G401.6 (cell line): ENCODE data around the gene DDX46.
"Not testable (repeated sequence)": the region's sequence is repeated elsewhere in the genome, so short reads cannot be mapped to it uniquely, and the experiment has no call there.

Source experiments
- FAIRE-seq: peaks from 2 replicates; lab custom pipeline; 2012; peaks lifted over from hg19 to GRCh38; lab: Jason Lieb, UNC

DDX46 gene

GRCh38 chr5:134784241-134784920 is 25.8 kb downstream of the DDX46 start:
- FAIRE-seq, result no peak

GRCh38 chr5:134784946-134785620 is 26.5 kb downstream of the DDX46 start:
- no peak for FAIRE-seq

DNA sequence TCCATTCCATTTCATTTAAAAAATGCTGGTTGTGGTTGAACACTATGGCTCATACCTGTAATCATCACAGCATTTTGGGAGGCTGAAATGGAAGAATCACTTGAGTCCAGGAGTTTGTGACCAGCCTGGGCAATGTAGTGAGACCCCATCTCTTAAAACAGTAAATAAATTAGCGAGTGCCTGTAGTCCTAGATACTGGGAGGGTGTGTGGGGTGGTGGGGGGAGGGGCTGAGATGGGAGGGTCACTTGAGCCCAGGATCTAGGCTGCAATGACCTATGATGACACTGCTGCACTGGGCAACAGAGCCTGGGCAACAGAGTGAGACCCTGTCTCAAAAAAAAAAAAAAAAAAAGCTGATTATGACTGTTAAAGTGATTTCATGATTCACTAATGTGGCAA is 29.1 kb downstream of the DDX46 start:
- no peak for FAIRE-seq

DNA sequence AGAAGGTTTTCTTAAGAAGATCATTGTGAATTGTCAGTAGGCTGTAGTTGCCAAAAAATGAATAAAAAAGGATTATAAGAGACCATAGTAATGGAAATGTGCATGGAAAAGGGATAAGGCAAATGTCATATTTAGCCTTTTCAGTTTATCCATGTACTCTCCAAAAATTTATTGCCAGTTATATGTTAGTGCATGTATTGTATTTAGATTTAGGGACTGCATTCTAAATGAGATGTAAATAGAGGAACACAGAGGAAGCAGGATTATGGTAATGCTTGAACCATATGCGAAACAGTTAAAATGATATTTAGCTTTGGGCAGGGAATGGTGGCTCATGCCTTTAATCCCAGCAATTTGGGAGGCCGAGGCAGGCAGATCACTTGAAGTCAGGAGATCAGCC is 33.0 kb downstream of the DDX46 start:
- no peak for FAIRE-seq

- FAIRE-seq, result no peak
Measured at GRCh38 chr5:134792286-134792685, 33.7 kb downstream of the DDX46 start.

DNA sequence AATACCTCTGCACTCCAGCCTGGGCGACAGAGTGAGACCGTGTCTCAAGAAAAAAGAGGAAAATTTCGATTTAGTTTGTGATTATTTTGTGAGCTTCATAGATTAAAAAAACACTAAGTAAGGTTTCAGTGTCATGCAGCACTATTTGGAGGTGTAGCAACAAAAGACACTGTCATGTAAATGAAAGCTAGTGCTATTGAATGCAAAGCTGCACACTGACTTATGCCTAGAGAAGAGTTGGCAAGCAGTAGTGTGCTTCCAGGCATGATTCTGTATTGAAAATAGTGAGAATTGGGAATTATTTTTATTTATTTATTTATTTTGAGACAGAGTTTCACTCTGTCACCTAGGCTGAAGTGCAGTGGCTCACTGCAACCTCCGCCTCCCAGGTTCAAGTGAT is 34.5 kb downstream of the DDX46 start:
- no peak for FAIRE-seq

- no peak for FAIRE-seq
Measured at GRCh38 chr5:134794082-134794481, 35.5 kb downstream of the DDX46 start.

GRCh38 chr5:134794819-134795218 is 36.2 kb downstream of the DDX46 start:
- FAIRE-seq, result no peak

GRCh38 chr5:134798468-134798867 is 39.9 kb downstream of the DDX46 start:
- FAIRE-seq, result no peak

DNA sequence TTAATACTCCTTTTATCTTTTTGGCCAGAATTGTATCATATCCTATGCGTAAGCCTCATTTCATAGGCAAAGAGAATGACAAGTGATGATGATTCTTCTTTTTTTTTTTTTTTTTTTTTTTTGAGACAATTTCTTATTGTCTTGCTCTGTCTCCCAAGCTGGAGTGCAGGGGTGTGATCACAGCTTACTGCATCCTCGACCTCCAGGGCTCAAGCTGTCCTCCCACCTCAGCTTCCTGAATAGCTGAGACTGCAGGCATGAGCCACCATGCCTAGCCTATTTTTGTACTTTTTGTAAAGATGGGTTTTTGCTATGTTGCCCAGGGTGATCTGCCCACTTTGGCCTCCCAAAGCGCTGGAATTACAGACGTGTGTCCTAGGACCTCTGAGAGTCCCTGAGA is 45.2 kb downstream of the DDX46 start:
- no peak for FAIRE-seq

- no peak for FAIRE-seq
Measured at GRCh38 chr5:134813407-134813806, 54.8 kb downstream of the DDX46 start.

DNA sequence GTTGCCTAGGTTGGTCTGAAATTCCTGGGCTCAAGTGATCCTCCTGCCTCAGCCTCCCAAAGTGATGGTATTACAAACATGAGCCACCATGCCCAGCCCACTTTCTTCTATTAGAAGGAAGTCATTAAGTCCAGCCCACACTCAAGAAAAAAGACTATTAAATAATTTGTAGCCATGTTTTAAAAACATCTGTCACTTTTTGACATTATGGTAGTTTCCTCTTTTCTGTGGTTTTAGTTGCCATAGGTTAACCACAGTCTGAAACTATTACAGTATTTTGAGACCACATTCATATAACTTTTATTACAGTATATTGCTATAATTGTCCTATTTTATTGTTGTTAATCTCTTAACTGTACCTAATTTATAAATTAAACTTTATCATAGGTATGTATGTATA is 55.2 kb downstream of the DDX46 start:
- no peak for FAIRE-seq

- no peak for FAIRE-seq
Measured at GRCh38 chr5:134817006-134817405, 58.4 kb downstream of the DDX46 start.

DNA sequence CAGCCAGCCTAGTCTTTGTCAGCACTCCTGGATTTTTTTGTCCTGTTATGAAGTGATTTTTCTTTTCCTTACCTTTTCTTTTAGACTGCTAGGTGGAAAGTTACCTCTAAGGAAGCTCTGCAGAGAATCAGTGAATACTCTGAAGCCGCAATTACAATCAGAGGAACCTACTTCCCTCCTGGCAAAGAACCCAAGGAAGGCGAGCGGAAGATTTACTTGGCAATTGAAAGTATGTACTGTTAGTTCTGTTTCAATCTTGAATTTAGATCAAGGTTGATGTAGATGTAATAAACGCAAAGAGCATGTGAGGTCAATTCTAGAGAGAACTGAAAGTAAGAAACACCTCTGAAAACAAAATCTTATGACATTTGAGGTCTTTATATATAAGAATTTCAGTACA is 60.2 kb downstream of the DDX46 start:
- FAIRE-seq, result no peak

- FAIRE-seq, result no peak
Measured at GRCh38 chr5:134819407-134819963, 60.9 kb downstream of the DDX46 start.

DNA sequence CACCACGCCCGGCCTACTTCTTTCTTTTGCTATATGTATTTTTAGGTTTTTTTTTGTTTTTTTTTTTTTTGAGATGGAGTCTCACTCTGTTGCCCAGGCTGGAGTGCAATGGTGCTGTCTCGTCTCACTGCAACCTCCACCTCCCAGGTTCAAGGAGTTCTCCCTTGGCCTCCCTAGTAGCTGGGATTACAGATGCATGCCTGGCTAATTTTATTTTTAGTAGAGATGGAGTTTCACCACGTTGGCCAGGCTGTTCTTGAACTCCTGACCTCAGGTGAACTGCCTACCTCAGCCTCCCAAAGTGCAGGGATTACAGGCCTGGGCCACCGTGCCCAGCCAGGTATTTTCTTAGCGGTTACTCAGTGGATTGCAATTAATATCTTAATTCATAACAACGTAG is 63.3 kb downstream of the DDX46 start:
- FAIRE-seq, result no peak

DNA sequence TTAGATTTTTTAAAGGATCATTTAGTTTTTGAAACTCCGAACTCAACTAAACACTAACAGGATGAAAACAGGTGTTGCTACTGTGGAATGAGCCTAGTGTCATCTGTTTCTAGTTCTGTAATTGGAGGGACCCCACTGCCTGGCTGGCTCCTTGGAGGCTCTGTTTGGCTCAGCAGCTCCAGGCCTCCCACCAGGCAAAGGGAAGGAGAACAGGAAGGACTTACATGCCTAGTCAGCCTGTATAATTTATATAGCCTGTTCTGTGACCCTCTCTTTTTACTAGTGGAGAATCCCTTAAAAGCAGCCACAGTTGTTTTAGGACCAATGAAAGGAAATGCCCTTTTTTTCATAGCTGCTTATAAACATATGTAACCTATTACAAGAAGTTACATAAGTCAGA is 66.1 kb downstream of the DDX46 start:
- no peak for FAIRE-seq

DNA sequence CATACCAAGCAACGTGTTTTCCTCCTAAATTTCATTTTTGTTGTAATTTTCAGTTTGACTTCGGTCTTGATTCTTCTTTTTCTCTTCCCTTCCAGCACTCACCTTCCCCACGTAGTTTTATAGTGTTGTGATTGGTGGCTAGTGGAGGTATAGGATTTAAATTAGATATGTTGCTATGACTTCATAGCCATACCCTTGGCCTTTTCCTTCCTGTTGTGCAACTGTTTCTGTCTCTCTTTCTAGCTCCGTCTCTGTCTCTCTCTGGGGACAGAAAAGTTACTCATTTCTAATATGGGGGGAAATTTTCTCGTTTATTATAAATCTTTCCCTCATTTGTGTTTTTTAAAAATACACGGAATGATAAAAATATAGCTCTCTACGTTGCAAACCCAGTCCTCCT is 66.6 kb downstream of the DDX46 start:
- FAIRE-seq, result no peak

DNA sequence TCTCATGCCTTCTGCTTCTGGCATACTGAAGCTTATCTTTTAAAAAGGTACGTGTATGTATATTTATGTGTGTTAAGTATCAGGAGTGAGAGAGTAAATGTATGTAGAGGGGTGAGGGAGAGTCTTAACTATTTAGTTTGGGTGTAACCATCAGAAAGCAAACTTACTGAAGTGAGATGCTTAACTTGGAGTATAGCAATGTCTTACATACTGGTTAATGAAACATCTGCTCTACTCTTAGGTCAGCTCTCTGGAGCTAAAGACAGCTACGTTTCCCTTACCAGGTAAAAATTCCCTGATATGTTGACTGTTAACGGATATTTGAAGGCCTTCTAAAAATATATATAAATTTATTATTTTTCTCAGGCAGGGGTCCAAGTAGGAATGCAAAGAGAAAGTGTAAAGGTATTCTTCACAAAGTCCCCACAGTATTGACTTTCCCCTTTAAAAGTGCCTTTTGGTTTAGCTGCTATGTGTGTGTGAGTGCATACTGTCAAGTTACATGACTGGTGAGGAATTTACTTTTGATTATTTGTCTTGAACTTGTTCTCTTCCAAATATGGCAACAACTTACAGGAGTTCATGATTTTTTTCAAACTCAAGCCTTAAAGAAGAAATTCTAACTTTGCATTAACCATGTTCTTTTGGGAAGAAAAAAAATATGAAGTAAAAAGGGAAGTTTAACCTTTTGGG is 74.9 kb downstream of the DDX46 start:
- peak; percentile 31 for FAIRE-seq

- FAIRE-seq, result no peak
Measured at GRCh38 chr5:134835623-134836022, 77.0 kb downstream of the DDX46 start.

- no peak for FAIRE-seq
Measured at GRCh38 chr5:134837530-134838181, 79.1 kb downstream of the DDX46 start.

- FAIRE-seq, result not testable (repeated sequence)
Measured at GRCh38 chr5:134838361-134838760, 79.8 kb downstream of the DDX46 start.

DNA sequence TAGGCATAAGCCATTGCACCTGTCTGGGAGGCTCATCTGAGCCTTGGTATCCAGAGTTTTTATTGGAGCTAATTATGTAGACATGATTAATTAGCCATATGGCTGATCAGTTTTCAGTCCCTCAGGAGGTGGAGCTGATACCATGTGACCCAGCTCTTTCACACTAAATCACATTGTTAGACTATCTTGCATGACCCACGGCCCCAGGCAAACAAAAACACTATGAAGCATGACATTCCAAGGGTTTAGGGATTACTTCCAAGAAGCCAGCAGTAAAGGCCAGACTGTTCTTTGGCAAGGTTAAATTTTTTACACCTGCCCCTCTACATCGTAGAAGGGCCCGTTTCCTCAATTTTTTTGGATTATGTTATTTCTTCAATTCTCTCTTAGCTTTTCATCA is 82.2 kb downstream of the DDX46 start:
- FAIRE-seq, result no peak
